HepG2 (cell line): ENCODE measurements around the gene FRMD8. TPM values are rescaled to one million over a fixed set of nuclear protein-coding genes. Genes with fewer than 3 reads are reported as not detected.
A peak's percentile ranks its signal among the peaks of the same experiment; 100 is the strongest.

Experiments used
- CREM ChIP-seq, 2 experiments: sonication (generic) in 1 of 2; formaldehyde crosslinking in 1 of 2; IDR thresholded peaks; 2 replicates each; pipeline versions ENCODE4 v1.4.0 to v1.6.1; 2016 to 2020; ENCODE audit warnings: antibody characterized with exemption in 1 of 2, mild to moderate bottlenecking in 1 of 2, missing genetic modification reagents in 1 of 2
- FOXA1 ChIP-seq, 2 experiments: fragments of 450-650 bp in 1 of 2; sonication (generic) in 1 of 2; formaldehyde crosslinking in 1 of 2; IDR thresholded peaks; 2 replicates each; pipeline versions ENCODE4 v1.4.0 to v1.6.1; 2016 to 2020; ENCODE audit warnings: missing genetic modification reagents in 1 of 2
- FOXJ3 ChIP-seq: sonication (generic); formaldehyde crosslinking; IDR thresholded peaks from 2 replicates; pipeline ENCODE4 v1.4.0; 2020; ENCODE audit warnings: missing genetic modification reagents, mild to moderate bottlenecking, borderline replicate concordance
- FOXK1 ChIP-seq: sonication (generic); formaldehyde crosslinking; IDR thresholded peaks from 2 replicates; pipeline ENCODE4 v1.4.0; 2020; ENCODE audit warnings: low read depth, missing genetic modification reagents, borderline replicate concordance
- PHF21A ChIP-seq: sonication (generic); formaldehyde crosslinking; IDR thresholded peaks from 2 replicates; pipeline ENCODE4 v1.5.0; 2020; ENCODE audit warnings: mild to moderate bottlenecking, missing genetic modification reagents
- PITX1 ChIP-seq: sonication (generic); formaldehyde crosslinking; IDR thresholded peaks from 2 replicates; pipeline ENCODE4 v1.5.1; 2020; ENCODE audit warnings: mild to moderate bottlenecking, missing genetic modification reagents
- PRMT3 ChIP-seq: sonication (generic); formaldehyde crosslinking; IDR thresholded peaks from 2 replicates; pipeline ENCODE4 v1.8.1; 2022; ENCODE audit warnings: low read depth, mild to moderate bottlenecking, moderate library complexity, missing genetic modification reagents, borderline replicate concordance
- SOX13 ChIP-seq, 3 experiments: fragments of 450-650 bp in 1 of 3; sonication (generic) in 1 of 3; formaldehyde crosslinking in 1 of 3; IDR thresholded peaks in 2 of 3; conservative IDR thresholded peaks in 1 of 3; 2 replicates each; pipeline versions ENCODE4 v1.5.0 to v1.6.1; 2016 to 2020; ENCODE audit warnings: antibody characterized with exemption in 1 of 3, mild to moderate bottlenecking in 1 of 3, missing compliant biosample characterization in 1 of 3, missing genetic modification reagents in 1 of 3, moderate library complexity in 1 of 3
- polyA plus RNA-seq, 8 experiments: library from polyadenylated mRNA; depleted of rRNA in 3 of 8; stranded (reverse) in 7 of 8; unstranded in 1 of 8; fragments of >200 nt; fragmentation: Illumina TruSeq in 4 of 8; extraction: Trizol in 4 of 8; gene quantifications; 2 replicates each; pipeline versions ENCODE4 v1.2.1 to v1.2.3, GENCODE V29; 2011 to 2016; ENCODE audit warnings: low read depth in 4 of 8, missing spikeins in 1 of 8, mixed read lengths in 1 of 8; ENCODE audit not compliant: insufficient read depth in 1 of 8
- total RNA-seq, 5 experiments: library from RNA; depleted of rRNA; stranded (reverse); fragments of >200 nt; fragmentation: Illumina TruSeq; extraction: Trizol; gene quantifications; 2 replicates each; pipeline ENCODE4 v1.2.3, GENCODE V29; 2016; ENCODE audit warnings: low read depth in 1 of 5
- TF ChIP-seq, protein P1 (sequence below): IDR thresholded peaks from 2 replicates; pipeline ENCODE4 v1.6.1; 2016; ENCODE audit warnings: low read depth, missing genetic modification reagents, missing compliant biosample characterization
- TF ChIP-seq, protein P2 (sequence below): sonication (generic); formaldehyde crosslinking; IDR thresholded peaks from 2 replicates; pipeline ENCODE4 v1.5.0; 2020; ENCODE audit warnings: mild to moderate bottlenecking, missing genetic modification reagents, borderline replicate concordance

The FRMD8 gene
- total and polyA plus RNA-seq, 2 of the 13 experiments (the other 11 are each of a cell fraction or from before 2014, with no cell fraction given) = 5.8 to 20.6 TPM

DNA sequence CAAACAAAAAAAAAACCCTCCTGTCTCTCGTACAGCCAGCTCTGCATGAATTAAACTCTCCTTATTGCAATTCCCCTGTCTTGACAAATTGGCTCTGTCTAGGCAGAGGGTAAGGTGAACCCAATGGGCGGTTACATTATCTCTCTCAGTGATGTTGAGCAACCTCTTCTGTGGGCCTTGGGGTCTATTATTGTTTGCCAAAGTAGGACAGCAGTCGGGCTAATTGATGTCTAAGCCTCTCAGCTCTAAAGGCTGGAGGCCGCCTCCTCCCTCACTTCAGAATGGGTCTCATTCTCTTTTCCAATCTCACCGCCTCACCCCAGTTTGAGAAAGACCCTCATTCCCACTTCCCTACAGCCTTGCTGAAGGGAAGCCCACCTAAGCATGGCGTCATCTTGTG lies 2.7 kb upstream of the FRMD8 start (continued):
- TF ChIP-seq, protein P1, sequence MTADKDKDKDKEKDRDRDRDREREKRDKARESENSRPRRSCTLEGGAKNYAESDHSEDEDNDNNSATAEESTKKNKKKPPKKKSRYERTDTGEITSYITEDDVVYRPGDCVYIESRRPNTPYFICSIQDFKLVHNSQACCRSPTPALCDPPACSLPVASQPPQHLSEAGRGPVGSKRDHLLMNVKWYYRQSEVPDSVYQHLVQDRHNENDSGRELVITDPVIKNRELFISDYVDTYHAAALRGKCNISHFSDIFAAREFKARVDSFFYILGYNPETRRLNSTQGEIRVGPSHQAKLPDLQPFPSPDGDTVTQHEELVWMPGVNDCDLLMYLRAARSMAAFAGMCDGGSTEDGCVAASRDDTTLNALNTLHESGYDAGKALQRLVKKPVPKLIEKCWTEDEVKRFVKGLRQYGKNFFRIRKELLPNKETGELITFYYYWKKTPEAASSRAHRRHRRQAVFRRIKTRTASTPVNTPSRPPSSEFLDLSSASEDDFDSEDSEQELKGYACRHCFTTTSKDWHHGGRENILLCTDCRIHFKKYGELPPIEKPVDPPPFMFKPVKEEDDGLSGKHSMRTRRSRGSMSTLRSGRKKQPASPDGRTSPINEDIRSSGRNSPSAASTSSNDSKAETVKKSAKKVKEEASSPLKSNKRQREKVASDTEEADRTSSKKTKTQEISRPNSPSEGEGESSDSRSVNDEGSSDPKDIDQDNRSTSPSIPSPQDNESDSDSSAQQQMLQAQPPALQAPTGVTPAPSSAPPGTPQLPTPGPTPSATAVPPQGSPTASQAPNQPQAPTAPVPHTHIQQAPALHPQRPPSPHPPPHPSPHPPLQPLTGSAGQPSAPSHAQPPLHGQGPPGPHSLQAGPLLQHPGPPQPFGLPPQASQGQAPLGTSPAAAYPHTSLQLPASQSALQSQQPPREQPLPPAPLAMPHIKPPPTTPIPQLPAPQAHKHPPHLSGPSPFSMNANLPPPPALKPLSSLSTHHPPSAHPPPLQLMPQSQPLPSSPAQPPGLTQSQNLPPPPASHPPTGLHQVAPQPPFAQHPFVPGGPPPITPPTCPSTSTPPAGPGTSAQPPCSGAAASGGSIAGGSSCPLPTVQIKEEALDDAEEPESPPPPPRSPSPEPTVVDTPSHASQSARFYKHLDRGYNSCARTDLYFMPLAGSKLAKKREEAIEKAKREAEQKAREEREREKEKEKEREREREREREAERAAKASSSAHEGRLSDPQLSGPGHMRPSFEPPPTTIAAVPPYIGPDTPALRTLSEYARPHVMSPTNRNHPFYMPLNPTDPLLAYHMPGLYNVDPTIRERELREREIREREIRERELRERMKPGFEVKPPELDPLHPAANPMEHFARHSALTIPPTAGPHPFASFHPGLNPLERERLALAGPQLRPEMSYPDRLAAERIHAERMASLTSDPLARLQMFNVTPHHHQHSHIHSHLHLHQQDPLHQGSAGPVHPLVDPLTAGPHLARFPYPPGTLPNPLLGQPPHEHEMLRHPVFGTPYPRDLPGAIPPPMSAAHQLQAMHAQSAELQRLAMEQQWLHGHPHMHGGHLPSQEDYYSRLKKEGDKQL (CRISPR knock-in tag) = 0 out of 2 replicates have a peak, but pooled peaks have one; percentile 44
- TF ChIP-seq PITX1 (CRISPR knock-in tag) = peak; percentile 46; the same call in 1 of the 2 replicates
- no peak for TF ChIP-seq PRMT3 (CRISPR knock-in tag)
- TF ChIP-seq FOXJ3 = no peak
- peak; percentile 51; the same call in 1 of the 2 replicates for TF ChIP-seq FOXK1 (CRISPR knock-in tag)
- TF ChIP-seq SOX13 (IDR thresholded peaks at IDR 0.05) = peak; percentile 25; the same call in 1 of the 2 replicates
- TF ChIP-seq SOX13 (CRISPR knock-in tag; conservative IDR thresholded peaks at IDR 0.05 in 1 of 2, IDR thresholded peaks at IDR 0.05 in 1 of 2) = peak in 1 of 2 experiments; percentile 87; a peak in 2 of 4 replicates
- peak; percentile 44; the same call in 1 of the 2 replicates for TF ChIP-seq PHF21A (CRISPR knock-in tag)
- no peak for TF ChIP-seq CREM (IDR thresholded peaks at IDR 0.05)
- TF ChIP-seq CREM (CRISPR knock-in tag; IDR thresholded peaks at IDR 0.05) = no peak
- no peak for TF ChIP-seq FOXA1 (IDR thresholded peaks at IDR 0.05)
- TF ChIP-seq FOXA1 (CRISPR knock-in tag; IDR thresholded peaks at IDR 0.05) = no peak
- TF ChIP-seq, protein P2, sequence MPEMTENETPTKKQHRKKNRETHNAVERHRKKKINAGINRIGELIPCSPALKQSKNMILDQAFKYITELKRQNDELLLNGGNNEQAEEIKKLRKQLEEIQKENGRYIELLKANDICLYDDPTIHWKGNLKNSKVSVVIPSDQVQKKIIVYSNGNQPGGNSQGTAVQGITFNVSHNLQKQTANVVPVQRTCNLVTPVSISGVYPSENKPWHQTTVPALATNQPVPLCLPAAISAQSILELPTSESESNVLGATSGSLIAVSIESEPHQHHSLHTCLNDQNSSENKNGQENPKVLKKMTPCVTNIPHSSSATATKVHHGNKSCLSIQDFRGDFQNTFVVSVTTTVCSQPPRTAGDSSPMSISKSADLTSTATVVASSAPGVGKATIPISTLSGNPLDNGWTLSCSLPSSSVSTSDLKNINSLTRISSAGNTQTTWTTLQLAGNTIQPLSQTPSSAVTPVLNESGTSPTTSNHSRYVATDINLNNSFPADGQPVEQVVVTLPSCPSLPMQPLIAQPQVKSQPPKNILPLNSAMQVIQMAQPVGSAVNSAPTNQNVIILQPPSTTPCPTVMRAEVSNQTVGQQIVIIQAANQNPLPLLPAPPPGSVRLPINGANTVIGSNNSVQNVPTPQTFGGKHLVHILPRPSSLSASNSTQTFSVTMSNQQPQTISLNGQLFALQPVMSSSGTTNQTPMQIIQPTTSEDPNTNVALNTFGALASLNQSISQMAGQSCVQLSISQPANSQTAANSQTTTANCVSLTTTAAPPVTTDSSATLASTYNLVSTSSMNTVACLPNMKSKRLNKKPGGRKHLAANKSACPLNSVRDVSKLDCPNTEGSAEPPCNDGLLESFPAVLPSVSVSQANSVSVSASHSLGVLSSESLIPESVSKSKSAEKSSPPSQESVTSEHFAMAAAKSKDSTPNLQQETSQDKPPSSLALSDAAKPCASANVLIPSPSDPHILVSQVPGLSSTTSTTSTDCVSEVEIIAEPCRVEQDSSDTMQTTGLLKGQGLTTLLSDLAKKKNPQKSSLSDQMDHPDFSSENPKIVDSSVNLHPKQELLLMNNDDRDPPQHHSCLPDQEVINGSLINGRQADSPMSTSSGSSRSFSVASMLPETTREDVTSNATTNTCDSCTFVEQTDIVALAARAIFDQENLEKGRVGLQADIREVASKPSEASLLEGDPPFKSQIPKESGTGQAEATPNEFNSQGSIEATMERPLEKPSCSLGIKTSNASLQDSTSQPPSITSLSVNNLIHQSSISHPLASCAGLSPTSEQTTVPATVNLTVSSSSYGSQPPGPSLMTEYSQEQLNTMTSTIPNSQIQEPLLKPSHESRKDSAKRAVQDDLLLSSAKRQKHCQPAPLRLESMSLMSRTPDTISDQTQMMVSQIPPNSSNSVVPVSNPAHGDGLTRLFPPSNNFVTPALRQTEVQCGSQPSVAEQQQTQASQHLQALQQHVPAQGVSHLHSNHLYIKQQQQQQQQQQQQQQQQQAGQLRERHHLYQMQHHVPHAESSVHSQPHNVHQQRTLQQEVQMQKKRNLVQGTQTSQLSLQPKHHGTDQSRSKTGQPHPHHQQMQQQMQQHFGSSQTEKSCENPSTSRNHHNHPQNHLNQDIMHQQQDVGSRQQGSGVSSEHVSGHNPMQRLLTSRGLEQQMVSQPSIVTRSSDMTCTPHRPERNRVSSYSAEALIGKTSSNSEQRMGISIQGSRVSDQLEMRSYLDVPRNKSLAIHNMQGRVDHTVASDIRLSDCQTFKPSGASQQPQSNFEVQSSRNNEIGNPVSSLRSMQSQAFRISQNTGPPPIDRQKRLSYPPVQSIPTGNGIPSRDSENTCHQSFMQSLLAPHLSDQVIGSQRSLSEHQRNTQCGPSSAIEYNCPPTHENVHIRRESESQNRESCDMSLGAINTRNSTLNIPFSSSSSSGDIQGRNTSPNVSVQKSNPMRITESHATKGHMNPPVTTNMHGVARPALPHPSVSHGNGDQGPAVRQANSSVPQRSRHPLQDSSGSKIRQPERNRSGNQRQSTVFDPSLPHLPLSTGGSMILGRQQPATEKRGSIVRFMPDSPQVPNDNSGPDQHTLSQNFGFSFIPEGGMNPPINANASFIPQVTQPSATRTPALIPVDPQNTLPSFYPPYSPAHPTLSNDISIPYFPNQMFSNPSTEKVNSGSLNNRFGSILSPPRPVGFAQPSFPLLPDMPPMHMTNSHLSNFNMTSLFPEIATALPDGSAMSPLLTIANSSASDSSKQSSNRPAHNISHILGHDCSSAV = no peak
